22Rv1 (cell line): ENCODE measurements around the gene ANGPTL8.

ENCODE experiments used
- CTCF ChIP-seq: fragments of 450-650 bp; IDR thresholded peaks from 2 replicates; pipeline ENCODE4 v1.5.1; 2017; ENCODE audit warnings: mild to moderate bottlenecking
- ZFX ChIP-seq: fragments of 450-650 bp; IDR thresholded peaks from 2 replicates; pipeline ENCODE4 v1.6.1; 2017; ENCODE audit warnings: antibody characterized with exemption, borderline replicate concordance

- TF ChIP-seq CTCF: no peak
- no peak for TF ChIP-seq ZFX
Measured at GRCh38 chr19:11201791-11202190, 37.6 kb upstream of the ANGPTL8 start.
